Upper lobe of left lung (tissue), 4 donors: ENCODE measurements around the gene RNU1-4.
"Not testable (repeated sequence)": the region's sequence is repeated elsewhere in the genome, so short reads cannot be mapped to it uniquely, and the experiment has no call there.

Experiments used
- CTCF ChIP-seq, 6 experiments: fragments of 450-650 bp in 4 of 6; fragments of 200-600 bp in 2 of 6; sonication (generic) in 2 of 6; IDR thresholded peaks; one replicate each; pipeline ENCODE4 v1.5.1; 2016 to 2019; ENCODE audit warnings: antibody characterized with exemption in 6 of 6
- POLR2A ChIP-seq, 4 donors: fragments of 450-650 bp; IDR thresholded peaks; one replicate each; pipeline ENCODE4 v1.5.1; 2016 to 2017; ENCODE audit warnings: antibody characterized with exemption in 4 of 4, mild to moderate bottlenecking in 2 of 4
- POLR2AphosphoS5 ChIP-seq, 2 donors: sonication (generic); formaldehyde crosslinking; IDR thresholded peaks; one replicate each; pipeline ENCODE4 v1.5.1; 2017; ENCODE audit warnings: antibody characterized with exemption in 2 of 2

- not testable (repeated sequence) for TF ChIP-seq CTCF, POLR2A, POLR2AphosphoS5 (IDR thresholded peaks at IDR 0.05)
Measured at GRCh38 chr1:16740047-16740964, at the start of gene RNU1-4.
